Esophagus squamous epithelium (tissue), 4 donors: Measurements from ENCODE around the gene SV2B.

Experiments used
- POLR2A ChIP-seq, 4 donors: fragments of 450-650 bp; IDR thresholded peaks; one replicate each; pipeline ENCODE4 v1.6.1; 2017; ENCODE audit warnings: antibody characterized with exemption in 4 of 4, mild to moderate bottlenecking in 4 of 4, moderate library complexity in 3 of 4
- TF ChIP-seq, protein P1 (sequence below), 6 experiments: fragments of 450-650 bp in 4 of 6; fragments of 200-600 bp in 2 of 6; sonication (generic) in 2 of 6; IDR thresholded peaks; one replicate each; pipeline ENCODE4 v1.5.1; 2016 to 2019; ENCODE audit warnings: antibody characterized with exemption in 6 of 6, mild to moderate bottlenecking in 4 of 6, moderate library complexity in 4 of 6

- TF ChIP-seq, protein P1, sequence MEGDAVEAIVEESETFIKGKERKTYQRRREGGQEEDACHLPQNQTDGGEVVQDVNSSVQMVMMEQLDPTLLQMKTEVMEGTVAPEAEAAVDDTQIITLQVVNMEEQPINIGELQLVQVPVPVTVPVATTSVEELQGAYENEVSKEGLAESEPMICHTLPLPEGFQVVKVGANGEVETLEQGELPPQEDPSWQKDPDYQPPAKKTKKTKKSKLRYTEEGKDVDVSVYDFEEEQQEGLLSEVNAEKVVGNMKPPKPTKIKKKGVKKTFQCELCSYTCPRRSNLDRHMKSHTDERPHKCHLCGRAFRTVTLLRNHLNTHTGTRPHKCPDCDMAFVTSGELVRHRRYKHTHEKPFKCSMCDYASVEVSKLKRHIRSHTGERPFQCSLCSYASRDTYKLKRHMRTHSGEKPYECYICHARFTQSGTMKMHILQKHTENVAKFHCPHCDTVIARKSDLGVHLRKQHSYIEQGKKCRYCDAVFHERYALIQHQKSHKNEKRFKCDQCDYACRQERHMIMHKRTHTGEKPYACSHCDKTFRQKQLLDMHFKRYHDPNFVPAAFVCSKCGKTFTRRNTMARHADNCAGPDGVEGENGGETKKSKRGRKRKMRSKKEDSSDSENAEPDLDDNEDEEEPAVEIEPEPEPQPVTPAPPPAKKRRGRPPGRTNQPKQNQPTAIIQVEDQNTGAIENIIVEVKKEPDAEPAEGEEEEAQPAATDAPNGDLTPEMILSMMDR (IDR thresholded peaks at IDR 0.05): no peak
- TF ChIP-seq POLR2A (IDR thresholded peaks at IDR 0.05): no peak
These were observed 159.0 kb downstream of the SV2B start for GRCh38 chr15:91259077-91259476.
